Ishikawa (cell line): ENCODE measurements around the gene ONECUT3.

Experiments
- CEBPB ChIP-seq: IDR thresholded peaks from 2 replicates; pipeline ENCODE4 v1.6.1; 2012
- CREB1 ChIP-seq: IDR thresholded peaks from 2 replicates; pipeline ENCODE4 v1.6.1; 2012; ENCODE audit warnings: low read depth
- EGR1 ChIP-seq: IDR thresholded peaks from 2 replicates; pipeline ENCODE4 v1.6.1; 2012
- EP300 ChIP-seq: IDR thresholded peaks from 2 replicates; pipeline ENCODE4 v1.6.1; 2012; ENCODE audit warnings: borderline replicate concordance
- FOXM1 ChIP-seq: IDR thresholded peaks from 2 replicates; pipeline ENCODE4 v1.6.1; 2012; ENCODE audit warnings: low read depth, borderline replicate concordance
- MAX ChIP-seq: IDR thresholded peaks from 2 replicates; pipeline ENCODE4 v1.6.1; 2012
- NFIC ChIP-seq: IDR thresholded peaks from 2 replicates; pipeline ENCODE4 v1.6.1; 2012
- RAD21 ChIP-seq: IDR thresholded peaks from 2 replicates; pipeline ENCODE4 v1.6.1; 2012; ENCODE audit warnings: low read depth
- REST ChIP-seq: IDR thresholded peaks from 2 replicates; pipeline ENCODE4 v1.6.1; 2012; ENCODE audit warnings: low read depth, mild to moderate bottlenecking
- TAF1 ChIP-seq: IDR thresholded peaks from 2 replicates; pipeline ENCODE4 v1.6.1; 2012; ENCODE audit warnings: low read depth, mild to moderate bottlenecking
- TCF12 ChIP-seq: IDR thresholded peaks from 2 replicates; pipeline ENCODE4 v1.6.1; 2012; ENCODE audit warnings: low read depth
- TEAD4 ChIP-seq: IDR thresholded peaks from 2 replicates; pipeline ENCODE4 v1.6.1; 2012
- USF1 ChIP-seq: IDR thresholded peaks from 2 replicates; pipeline ENCODE4 v1.6.1; 2012
- YY1 ChIP-seq: IDR thresholded peaks from 2 replicates; pipeline ENCODE4 v1.6.1; 2012; ENCODE audit warnings: low read depth
- ZBTB7A ChIP-seq: IDR thresholded peaks from 2 replicates; pipeline ENCODE4 v1.6.1; 2012; ENCODE audit warnings: low read depth

Gene ONECUT3

GRCh38 chr19:1830568-1830967 lies 77.3 kb downstream of the ONECUT3 start:
- TF ChIP-seq REST: no peak
- TF ChIP-seq TAF1: no peak
- no peak for TF ChIP-seq USF1
- TF ChIP-seq CREB1: no peak
- TF ChIP-seq TEAD4: no peak
- TF ChIP-seq YY1: no peak
- no peak for TF ChIP-seq MAX
- TF ChIP-seq EGR1: no peak
- TF ChIP-seq RAD21: no peak
- no peak for TF ChIP-seq EP300
- TF ChIP-seq CEBPB: no peak
- TF ChIP-seq ZBTB7A: no peak
- no peak for TF ChIP-seq FOXM1
- TF ChIP-seq TCF12: no peak
- no peak for TF ChIP-seq NFIC
